ENCODE results near the gene ADGRV1.

GRCh38 chr5:91030521-91031401, 472.2 kb downstream of the ADGRV1 start:
- TF ChIP-seq ZNF645 (tag by site-specific recombination; IDR thresholded peaks at IDR 0.05): no peak
- TF ChIP-seq, protein P1, sequence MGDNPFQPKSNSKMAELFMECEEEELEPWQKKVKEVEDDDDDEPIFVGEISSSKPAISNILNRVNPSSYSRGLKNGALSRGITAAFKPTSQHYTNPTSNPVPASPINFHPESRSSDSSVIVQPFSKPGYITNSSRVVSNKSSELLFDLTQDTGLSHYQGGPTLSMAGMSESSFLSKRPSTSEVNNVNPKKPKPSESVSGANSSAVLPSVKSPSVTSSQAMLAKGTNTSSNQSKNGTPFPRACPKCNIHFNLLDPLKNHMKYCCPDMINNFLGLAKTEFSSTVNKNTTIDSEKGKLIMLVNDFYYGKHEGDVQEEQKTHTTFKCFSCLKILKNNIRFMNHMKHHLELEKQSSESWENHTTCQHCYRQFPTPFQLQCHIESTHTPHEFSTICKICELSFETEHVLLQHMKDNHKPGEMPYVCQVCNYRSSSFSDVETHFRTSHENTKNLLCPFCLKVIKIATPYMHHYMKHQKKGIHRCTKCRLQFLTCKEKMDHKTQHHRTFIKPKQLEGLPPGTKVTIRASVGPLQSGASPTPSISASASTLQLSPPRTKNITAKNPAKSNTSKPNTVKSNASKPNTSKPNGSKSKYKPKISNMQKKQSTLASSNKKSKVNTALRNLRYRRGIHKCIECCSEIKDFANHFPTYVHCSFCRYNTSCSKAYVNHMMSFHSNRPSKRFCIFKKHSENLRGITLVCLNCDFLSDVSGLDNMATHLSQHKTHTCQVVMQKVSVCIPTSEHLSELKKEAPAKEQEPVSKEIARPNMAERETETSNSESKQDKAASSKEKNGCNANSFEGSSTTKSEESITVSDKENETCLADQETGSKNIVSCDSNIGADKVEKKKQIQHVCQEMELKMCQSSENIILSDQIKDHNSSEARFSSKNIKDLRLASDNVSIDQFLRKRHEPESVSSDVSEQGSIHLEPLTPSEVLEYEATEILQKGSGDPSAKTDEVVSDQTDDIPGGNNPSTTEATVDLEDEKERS (tag by site-specific recombination; IDR thresholded peaks at IDR 0.05): no peak
- no peak for TF ChIP-seq ZNF398 (tag by site-specific recombination; IDR thresholded peaks at IDR 0.05)
- no peak for TF ChIP-seq ZNF707 (tag by site-specific recombination; IDR thresholded peaks at IDR 0.05)
- no peak for TF ChIP-seq ZNF24 (tag by site-specific recombination; IDR thresholded peaks at IDR 0.05)
- TF ChIP-seq CTCF (tag by site-specific recombination; IDR thresholded peaks at IDR 0.05): no peak
- no peak for TF ChIP-seq ZNF423 (tag by site-specific recombination; IDR thresholded peaks at IDR 0.05)
- TF ChIP-seq ZNF23 (tag by site-specific recombination; IDR thresholded peaks at IDR 0.05; ENCODE audit: borderline replicate concordance): no peak
- TF ChIP-seq ZNF175 (tag by site-specific recombination; IDR thresholded peaks at IDR 0.05): no peak
- no peak for TF ChIP-seq MZF1 (tag by site-specific recombination; IDR thresholded peaks at IDR 0.05; ENCODE audit: borderline replicate concordance)
- no peak for TF ChIP-seq ZNF530 (tag by site-specific recombination; IDR thresholded peaks at IDR 0.05; ENCODE audit: low read depth)
